ENCODE results near the gene TDRD7.

TDRD7 gene

GRCh38 chr9:97394881-97395280 lies 17.0 kb upstream of the TDRD7 start:
- no peak overlapping the region for H2AK5ac ChIP-seq (ENCODE audit: low read depth, low read length)
- no peak overlapping the region for H4K91ac ChIP-seq (ENCODE audit: low read depth, low read length, poor library complexity)
- no peaks in the 10 kb centered on the region for H3K36me3 ChIP-seq (replicated peaks in 1 of 2; ENCODE audit: control insufficient read depth in 2 of 2, insufficient read depth in 2 of 2, low read length in 2 of 2)
- no peak overlapping the region for H3K23ac ChIP-seq (ENCODE audit: low read depth, low read length, poor library complexity)
- no peak overlapping the region for H3K18ac ChIP-seq (ENCODE audit: low read length)
- H3K27ac ChIP-seq (replicated peaks; ENCODE audit: low read length), result no peak overlapping the region
- no peak overlapping the region for H3K14ac ChIP-seq (ENCODE audit: low read length)
- H3K9ac ChIP-seq (ENCODE audit: low read depth, low read length, poor library complexity), result no peak overlapping the region
- no peak overlapping the region for H2BK5ac ChIP-seq (ENCODE audit: low read length)
- WGBS, 2 donors (ENCODE audit: extremely low coverage in 2 of 2, insufficient read length in 2 of 2, insufficient replicate concordance in 1 of 2), result no CpG with 5 or more reads among the region's 3 CpGs
- no peak overlapping the region for H2BK12ac ChIP-seq (ENCODE audit: low read length)
- no peak overlapping the region for H2AFZ ChIP-seq (ENCODE audit: low read length)
- no peak overlapping the region for H2BK15ac ChIP-seq (ENCODE audit: low read length)
- DNase-seq (ENCODE audit: low spot score), result no peak
- peaks cover 0 to 5% of the 10 kb centered on the region in 2 donors for H3K4me1 ChIP-seq (ENCODE audit: control insufficient read depth in 2 of 2, insufficient read depth in 1 of 2, low read depth in 1 of 2, low read length in 2 of 2)
- H3K4ac ChIP-seq (ENCODE audit: low read length), result no peak overlapping the region
- no peak overlapping the region for H3K4me2 ChIP-seq (ENCODE audit: insufficient read depth, low read length, poor library complexity, severe bottlenecking)
- H3K79me1 ChIP-seq (ENCODE audit: low read depth, low read length), result no peaks in the 10 kb centered on the region
- H4K8ac ChIP-seq (ENCODE audit: low read depth, low read length), result no peak overlapping the region
- H3K27me3 ChIP-seq (ENCODE audit: control insufficient read depth in 3 of 3, insufficient read depth in 3 of 3, low read depth in 1 of 3, low read length in 3 of 3), result peaks cover 0 to 5% (median 0%) of the 10 kb centered on the region in 3 experiments
- H3K9me3 ChIP-seq (replicated peaks in 1 of 2; ENCODE audit: control insufficient read depth in 2 of 2, insufficient read depth in 1 of 2, low read depth in 1 of 2, low read length in 2 of 2), result no peaks in the 10 kb centered on the region
- H2BK120ac ChIP-seq (ENCODE audit: low read depth, low read length), result no peak overlapping the region
- H3K4me3 ChIP-seq (ENCODE audit: low read length in 2 of 2), result no peak overlapping the region

- Histone ChIP-seq H2BK120ac (ENCODE audit: low read depth, low read length) (no peak overlapping the region), H3K18ac (ENCODE audit: low read length) (no peak overlapping the region), H3K4ac (ENCODE audit: low read length) (no peak overlapping the region), H3K79me1 (ENCODE audit: low read depth, low read length) (no peaks in the 10 kb centered on the region), H2BK5ac (ENCODE audit: low read length) (no peak overlapping the region), H3K36me3 (replicated peaks in 1 of 2; ENCODE audit: control insufficient read depth in 2 of 2, insufficient read depth in 2 of 2, low read length in 2 of 2) (no peaks in the 10 kb centered on the region), H2AFZ (ENCODE audit: low read length) (no peak overlapping the region), H3K9me3 (replicated peaks in 1 of 2; ENCODE audit: control insufficient read depth in 2 of 2, insufficient read depth in 1 of 2, low read depth in 1 of 2, low read length in 2 of 2) (no peaks in the 10 kb centered on the region), H3K9ac (ENCODE audit: low read depth, low read length, poor library complexity) (no peak overlapping the region), H3K4me2 (ENCODE audit: insufficient read depth, low read length, poor library complexity, severe bottlenecking) (no peak overlapping the region), H4K91ac (ENCODE audit: low read depth, low read length, poor library complexity) (no peak overlapping the region), H3K23ac (ENCODE audit: low read depth, low read length, poor library complexity) (no peak overlapping the region), H3K4me3 (ENCODE audit: low read length in 2 of 2) (no peak overlapping the region), H3K27ac (replicated peaks; ENCODE audit: low read length) (no peak overlapping the region), H2BK12ac (ENCODE audit: low read length) (no peak overlapping the region), H2AK5ac (ENCODE audit: low read depth, low read length) (no peak overlapping the region), H3K14ac (ENCODE audit: low read length) (no peak overlapping the region), H2BK15ac (ENCODE audit: low read length) (no peak overlapping the region), H4K8ac (ENCODE audit: low read depth, low read length) (no peak overlapping the region), H3K27me3 (ENCODE audit: control insufficient read depth in 3 of 3, insufficient read depth in 3 of 3, low read depth in 1 of 3, low read length in 3 of 3) (peaks cover 0 to 5% (median 0%) of the 10 kb centered on the region in 3 experiments), H3K4me1 (ENCODE audit: control insufficient read depth in 2 of 2, insufficient read depth in 1 of 2, low read depth in 1 of 2, low read length in 2 of 2) (peaks cover 0 to 5% of the 10 kb centered on the region in 2 donors)
- no CpG with 5 or more reads among the region's 5 CpGs for WGBS, 2 donors (ENCODE audit: extremely low coverage in 2 of 2, insufficient read length in 2 of 2, insufficient replicate concordance in 1 of 2)
- DNase-seq (ENCODE audit: low spot score), result no peak
Measured at GRCh38 chr9:97395745-97396144, 16.2 kb upstream of the TDRD7 start.

- Histone ChIP-seq H2BK5ac (ENCODE audit: low read length) (no peak overlapping the region), H3K36me3 (replicated peaks in 1 of 2; ENCODE audit: control insufficient read depth in 2 of 2, insufficient read depth in 2 of 2, low read length in 2 of 2) (no peaks in the 10 kb centered on the region), H4K8ac (ENCODE audit: low read depth, low read length) (no peak overlapping the region), H3K23ac (ENCODE audit: low read depth, low read length, poor library complexity) (no peak overlapping the region), H3K4me1 (ENCODE audit: control insufficient read depth in 2 of 2, insufficient read depth in 1 of 2, low read depth in 1 of 2, low read length in 2 of 2) (peaks cover 0 to 5% of the 10 kb centered on the region in 2 donors), H3K27ac (replicated peaks; ENCODE audit: low read length) (no peak overlapping the region), H3K18ac (ENCODE audit: low read length) (no peak overlapping the region), H3K4ac (ENCODE audit: low read length) (no peak overlapping the region), H3K79me1 (ENCODE audit: low read depth, low read length) (no peaks in the 10 kb centered on the region), H2BK15ac (ENCODE audit: low read length) (no peak overlapping the region), H3K27me3 (ENCODE audit: control insufficient read depth in 3 of 3, insufficient read depth in 3 of 3, low read depth in 1 of 3, low read length in 3 of 3) (peaks cover 0 to 5% (median 0%) of the 10 kb centered on the region in 3 experiments), H3K9ac (ENCODE audit: low read depth, low read length, poor library complexity) (no peak overlapping the region), H2AFZ (ENCODE audit: low read length) (no peak overlapping the region), H2BK12ac (ENCODE audit: low read length) (no peak overlapping the region), H2BK120ac (ENCODE audit: low read depth, low read length) (no peak overlapping the region), H3K9me3 (replicated peaks in 1 of 2; ENCODE audit: control insufficient read depth in 2 of 2, insufficient read depth in 1 of 2, low read depth in 1 of 2, low read length in 2 of 2) (peaks cover 0 to 2% of the 10 kb centered on the region in 2 donors), H4K91ac (ENCODE audit: low read depth, low read length, poor library complexity) (no peak overlapping the region), H3K4me3 (ENCODE audit: low read length in 2 of 2) (no peak overlapping the region), H2AK5ac (ENCODE audit: low read depth, low read length) (no peak overlapping the region), H3K4me2 (ENCODE audit: insufficient read depth, low read length, poor library complexity, severe bottlenecking) (no peak overlapping the region), H3K14ac (ENCODE audit: low read length) (no peak overlapping the region)
- DNase-seq (ENCODE audit: low spot score), result no peak
- WGBS, 2 donors (ENCODE audit: extremely low coverage in 2 of 2, insufficient read length in 2 of 2, insufficient replicate concordance in 1 of 2), result no CpG with 5 or more reads among the region's 7 CpGs
Measured at GRCh38 chr9:97396256-97396655, 15.6 kb upstream of the TDRD7 start.

- Histone ChIP-seq H4K91ac (ENCODE audit: low read depth, low read length, poor library complexity) (no peak overlapping the region), H3K79me1 (ENCODE audit: low read depth, low read length) (no peaks in the 10 kb centered on the region), H3K4me3 (ENCODE audit: low read length in 2 of 2) (no peak overlapping the region), H3K36me3 (replicated peaks in 1 of 2; ENCODE audit: control insufficient read depth in 2 of 2, insufficient read depth in 2 of 2, low read length in 2 of 2) (no peaks in the 10 kb centered on the region), H2AFZ (ENCODE audit: low read length) (no peak overlapping the region), H4K8ac (ENCODE audit: low read depth, low read length) (no peak overlapping the region), H2BK120ac (ENCODE audit: low read depth, low read length) (no peak overlapping the region), H3K27me3 (ENCODE audit: control insufficient read depth in 3 of 3, insufficient read depth in 3 of 3, low read depth in 1 of 3, low read length in 3 of 3) (peaks cover 0 to 5% (median 0%) of the 10 kb centered on the region in 3 experiments), H3K4me1 (ENCODE audit: control insufficient read depth in 2 of 2, insufficient read depth in 1 of 2, low read depth in 1 of 2, low read length in 2 of 2) (peaks cover 0 to 5% of the 10 kb centered on the region in 2 donors), H3K23ac (ENCODE audit: low read depth, low read length, poor library complexity) (no peak overlapping the region), H3K9ac (ENCODE audit: low read depth, low read length, poor library complexity) (no peak overlapping the region), H3K9me3 (replicated peaks in 1 of 2; ENCODE audit: control insufficient read depth in 2 of 2, insufficient read depth in 1 of 2, low read depth in 1 of 2, low read length in 2 of 2) (peaks cover 0 to 3% of the 10 kb centered on the region in 2 donors), H3K14ac (ENCODE audit: low read length) (no peak overlapping the region), H2AK5ac (ENCODE audit: low read depth, low read length) (no peak overlapping the region), H2BK15ac (ENCODE audit: low read length) (no peak overlapping the region), H3K4me2 (ENCODE audit: insufficient read depth, low read length, poor library complexity, severe bottlenecking) (no peak overlapping the region), H2BK5ac (ENCODE audit: low read length) (no peak overlapping the region), H3K27ac (replicated peaks; ENCODE audit: low read length) (no peak overlapping the region), H3K4ac (ENCODE audit: low read length) (no peak overlapping the region), H2BK12ac (ENCODE audit: low read length) (no peak overlapping the region), H3K18ac (ENCODE audit: low read length) (no peak overlapping the region)
- DNase-seq (ENCODE audit: low spot score), result no peak
- WGBS, 2 donors (ENCODE audit: extremely low coverage in 2 of 2, insufficient read length in 2 of 2, insufficient replicate concordance in 1 of 2), result no CpG with 5 or more reads among the region's 1 CpG
Measured at GRCh38 chr9:97397220-97397619, 14.7 kb upstream of the TDRD7 start.
